H1 (cell line): ENCODE data around the gene ETV5. TPM values are rescaled to one million over a fixed set of nuclear protein-coding genes. Genes with fewer than 3 reads are reported as not detected.

Source experiments
- CTCF ChIA-PET: fragments of 300-600 bp; sonication (Branson Sonifier 250); formaldehyde crosslinking; loops from one replicate; lab custom pipeline; 2021; ENCODE audit not compliant: partially characterized antibody; lab: Charles Lee
- POLR2A ChIA-PET: fragments of 300-600 bp; sonication (Branson Sonifier 250); formaldehyde crosslinking; loops from one replicate; lab custom pipeline; 2021; ENCODE audit warnings: inconsistent platforms; ENCODE audit not compliant: partially characterized antibody; lab: Charles Lee
- DNase-seq, 2 experiments: peaks; one replicate each; pipeline versions ENCODE4 v3.0.0 to v3.0.0-alpha.2; 2010 to 2022; ENCODE audit warnings: low spot score in 2 of 2, low read depth in 1 of 2, mixed read lengths in 1 of 2
- FAIRE-seq: peaks from 2 replicates; lab custom pipeline; 2011; peaks lifted over from hg19 to GRCh38; lab: Jason Lieb, UNC
- H2AFZ ChIP-seq: 2 replicates; pipeline ENCODE4 v1.8.1; 2012; ENCODE audit warnings: low read length, inconsistent platforms
- H2AK5ac ChIP-seq: 2 replicates; pipeline ENCODE4 v1.6.1; 2013; ENCODE audit warnings: low read depth, low read length
- H2BK120ac ChIP-seq: replicated peaks from 2 replicates; pipeline ENCODE3; 2013; ENCODE audit warnings: low read depth, low read length, inconsistent platforms
- H2BK12ac ChIP-seq: 2 replicates; pipeline ENCODE4 v1.6.1; 2013; ENCODE audit warnings: low read depth, low read length
- H2BK15ac ChIP-seq: 2 replicates; pipeline ENCODE4 v1.6.1; 2013; ENCODE audit warnings: low read length
- H2BK20ac ChIP-seq: 2 replicates; pipeline ENCODE4 v1.6.1; 2013; ENCODE audit warnings: low read length
- H2BK5ac ChIP-seq: 2 replicates; pipeline ENCODE4 v1.6.1; 2013; ENCODE audit warnings: low read depth, low read length
- H3K14ac ChIP-seq: 2 replicates; pipeline ENCODE4 v1.6.1; 2013; ENCODE audit warnings: inconsistent platforms; ENCODE audit not compliant: insufficient read length
- H3K18ac ChIP-seq: 2 replicates; pipeline ENCODE4 v1.6.1; 2013; ENCODE audit warnings: low read length; ENCODE audit errors: extremely low read depth
- H3K23ac ChIP-seq: 2 replicates; pipeline ENCODE4 v1.6.1; 2013; ENCODE audit warnings: inconsistent platforms; ENCODE audit not compliant: insufficient read length
- H3K23me2 ChIP-seq: 2 replicates; pipeline ENCODE4 v1.6.1; 2013; ENCODE audit warnings: low read depth, low read length
- H3K27ac ChIP-seq: 2 replicates; pipeline ENCODE4 v1.6.1; 2011; ENCODE audit warnings: low read depth, low read length, inconsistent platforms
- H3K27me3 ChIP-seq, 4 experiments: replicated peaks in 1 of 4; 1 replicate in 1 of 4; 2 replicates in 3 of 4; pipeline versions ENCODE4 v1.6.1 to v1.8.1; 2011 to 2013; ENCODE audit warnings: low read length in 3 of 4, mild to moderate bottlenecking in 3 of 4, inconsistent platforms in 2 of 4, mixed read lengths in 2 of 4, moderate library complexity in 1 of 4; ENCODE audit not compliant: control insufficient read depth in 3 of 4, insufficient read depth in 3 of 4; ENCODE audit errors: extremely low read depth in 1 of 4
- H3K36me3 ChIP-seq, 4 experiments: 2 replicates each; pipeline versions ENCODE4 v1.6.1 to v1.8.1; 2011 to 2013; ENCODE audit warnings: mild to moderate bottlenecking in 4 of 4, low read length in 3 of 4, moderate library complexity in 2 of 4, control low read depth in 1 of 4, inconsistent platforms in 1 of 4; ENCODE audit not compliant: insufficient read depth in 4 of 4, control insufficient read depth in 2 of 4
- H3K4ac ChIP-seq: replicated peaks from 2 replicates; pipeline ENCODE3; 2013; ENCODE audit warnings: low read length, low read depth, mixed read lengths, inconsistent platforms; ENCODE audit not compliant: insufficient read length
- H3K4me1 ChIP-seq, 4 experiments: replicated peaks in 1 of 4; 1 replicate in 1 of 4; 2 replicates in 3 of 4; pipeline versions ENCODE4 v1.6.1 to v1.8.1; 2011 to 2013; ENCODE audit warnings: low read length in 3 of 4, inconsistent platforms in 2 of 4, mixed read lengths in 1 of 4; ENCODE audit not compliant: insufficient read depth in 4 of 4, control insufficient read depth in 3 of 4
- H3K4me2 ChIP-seq, 2 experiments: 2 replicates each; pipeline versions ENCODE4 v1.6.1 to v1.8.1; 2011 to 2013; ENCODE audit warnings: low read depth in 2 of 2, low read length in 2 of 2, control low read depth in 1 of 2, inconsistent platforms in 1 of 2, mild to moderate bottlenecking in 1 of 2; ENCODE audit not compliant: insufficient read depth in 1 of 2
- H3K4me3 ChIP-seq, 4 experiments: fragments of 200-600, 300-600 bp in 1 of 4; sonication (generic), shearing (Covaris generic), sonication (Bioruptor Twin) in 1 of 4; 2 replicates each; pipeline versions ENCODE4 v1.5.1 to v1.8.1; 2011 to 2016; ENCODE audit warnings: low read length in 4 of 4, low read depth in 3 of 4, control low read depth in 2 of 4, inconsistent platforms in 2 of 4, mild to moderate bottlenecking in 2 of 4, mixed read lengths in 1 of 4, moderate library complexity in 1 of 4; ENCODE audit not compliant: insufficient read depth in 2 of 4; ENCODE audit errors: extremely low read depth in 1 of 4
- H3K56ac ChIP-seq: replicated peaks from 2 replicates; pipeline ENCODE3; 2013; ENCODE audit warnings: low read depth, mild to moderate bottlenecking, mixed read lengths, low read length, inconsistent platforms; ENCODE audit not compliant: insufficient read length
- H3K79me1 ChIP-seq: 2 replicates; pipeline ENCODE4 v1.6.1; 2013; ENCODE audit warnings: low read depth, low read length, control low read depth
- H3K79me2 ChIP-seq, 2 experiments: 2 replicates each; pipeline versions ENCODE4 v1.6.1 to v1.8.1; 2012 to 2013; ENCODE audit warnings: low read length in 2 of 2, mild to moderate bottlenecking in 2 of 2, inconsistent platforms in 1 of 2; ENCODE audit not compliant: insufficient read depth in 2 of 2, control insufficient read depth in 1 of 2
- H3K9ac ChIP-seq, 4 experiments: replicated peaks in 1 of 4; 1 replicate in 1 of 4; 2 replicates in 3 of 4; pipeline versions ENCODE4 v1.6.1 to v1.8.1; 2011 to 2013; ENCODE audit warnings: low read depth in 3 of 4, low read length in 3 of 4, control low read depth in 2 of 4, mild to moderate bottlenecking in 2 of 4, moderate library complexity in 2 of 4, inconsistent platforms in 1 of 4; ENCODE audit errors: extremely low read depth in 1 of 4
- H3K9me3 ChIP-seq, 2 experiments: 2 replicates each; pipeline versions ENCODE4 v1.6.1 to v1.8.1; 2012 to 2013; ENCODE audit warnings: mild to moderate bottlenecking in 2 of 2, moderate library complexity in 2 of 2, control low read depth in 1 of 2, inconsistent platforms in 1 of 2, low read depth in 1 of 2, low read length in 1 of 2, mixed read lengths in 1 of 2; ENCODE audit not compliant: insufficient read depth in 2 of 2
- H4K20me1 ChIP-seq, 2 experiments: replicated peaks in 1 of 2; 2 replicates each; pipeline versions ENCODE3 to v1.8.1; 2011 to 2013; ENCODE audit warnings: inconsistent platforms in 2 of 2, low read length in 2 of 2, mild to moderate bottlenecking in 1 of 2; ENCODE audit not compliant: insufficient read depth in 2 of 2, control insufficient read depth in 1 of 2
- H4K5ac ChIP-seq: 2 replicates; pipeline ENCODE4 v1.6.1; 2013; ENCODE audit warnings: low read length, low read depth, mixed read lengths, inconsistent platforms; ENCODE audit not compliant: insufficient read length
- H4K8ac ChIP-seq: 2 replicates; pipeline ENCODE4 v1.8.0; 2013; ENCODE audit warnings: mild to moderate bottlenecking, moderate library complexity, low read length, inconsistent platforms; ENCODE audit not compliant: insufficient read depth; ENCODE audit errors: extremely low read depth
- H4K91ac ChIP-seq: replicated peaks from 2 replicates; pipeline ENCODE3; 2013; ENCODE audit warnings: low read length, mixed read lengths, inconsistent platforms; ENCODE audit not compliant: insufficient read length
- BCL11A ChIP-seq, 2 experiments: IDR thresholded peaks; one replicate each; pipeline ENCODE4 v1.6.1; 2011; ENCODE audit warnings: low read depth in 2 of 2, low read length in 2 of 2, mild to moderate bottlenecking in 2 of 2
- HDAC6 ChIP-seq: IDR thresholded peaks from one replicate; pipeline ENCODE4 v1.7.1; 2012; ENCODE audit warnings: low read depth, mild to moderate bottlenecking, inconsistent platforms, low read length, moderate library complexity
- JUND ChIP-seq: IDR thresholded peaks from 2 replicates; pipeline ENCODE4 v1.6.1; 2011; ENCODE audit warnings: mild to moderate bottlenecking, improper control_type of control experiment, low read length
- POLR2A ChIP-seq, 2 experiments: IDR thresholded peaks; 1 replicate in 1 of 2; 2 replicates in 1 of 2; pipeline ENCODE4 v1.6.1; 2011; ENCODE audit warnings: low read depth in 2 of 2, low read length in 2 of 2, mild to moderate bottlenecking in 2 of 2; ENCODE audit errors: control extremely low read depth in 1 of 2
- POU5F1 ChIP-seq: IDR thresholded peaks from 2 replicates; pipeline ENCODE4 v1.6.1; 2011; ENCODE audit warnings: low read depth, mild to moderate bottlenecking, low read length, moderate library complexity
- RXRA ChIP-seq: IDR thresholded peaks from 2 replicates; pipeline ENCODE4 v1.6.1; 2011; ENCODE audit warnings: low read depth, mild to moderate bottlenecking, low read length, moderate library complexity; ENCODE audit not compliant: insufficient read depth
- SIX5 ChIP-seq: IDR thresholded peaks from 2 replicates; pipeline ENCODE4 v1.6.1; 2011; ENCODE audit warnings: mild to moderate bottlenecking, low read depth, low read length
- SP2 ChIP-seq: IDR thresholded peaks from 2 replicates; pipeline ENCODE4 v1.6.1; 2012; ENCODE audit warnings: mild to moderate bottlenecking, low read length, inconsistent platforms
- TBP ChIP-seq: IDR thresholded peaks from 2 replicates; pipeline ENCODE4 v1.6.1; 2011; ENCODE audit warnings: low read depth, low read length, improper control_type of control experiment
- ZNF274 ChIP-seq: IDR thresholded peaks from 2 replicates; pipeline ENCODE4 v1.7.0; 2012; ENCODE audit warnings: low read length, borderline replicate concordance; ENCODE audit errors: extremely low read depth
- WGBS, 2 experiments: shearing (Covaris generic) in 1 of 2; methylation state at CpG; one replicate each; pipeline versions ENCODE4 v1.1.6 to v1.1.7; 2013 to 2015; ENCODE audit warnings: low lambda C conversion rate in 2 of 2, mixed read lengths in 2 of 2, inconsistent platforms in 1 of 2, low coverage in 1 of 2, missing lambda C conversion rate in 1 of 2; ENCODE audit not compliant: insufficient replicate concordance in 2 of 2, insufficient coverage in 1 of 2, insufficient read length in 1 of 2; ENCODE audit errors: extremely low coverage in 1 of 2, missing lambda C conversion rate in 1 of 2; 5-methylcytosine and 5-hydroxymethylcytosine counted together
- polyA plus RNA-seq, 7 experiments: library from polyadenylated mRNA; depleted of rRNA in 3 of 7; stranded (reverse) in 5 of 7; unstranded in 2 of 7; fragments of >200 nt in 5 of 7; fragments of 200-250 nt in 2 of 7; gene quantifications; 1 replicate in 5 of 7; 2 replicates in 1 of 7; 4 replicates in 1 of 7; pipeline versions ENCODE4 v1.2.1 to v1.2.3, GENCODE V29; 2011 to 2013; ENCODE audit warnings: missing spikeins in 2 of 7, mixed read lengths in 2 of 7
- total RNA-seq: library from RNA; stranded (reverse); fragmentation: NEBNext Ultra II Directional; extraction: Animal tissue kit (Norgen Biotek cat#: 25700); gene quantifications from 2 replicates; pipeline ENCODE4 v1.2.1, GENCODE V29; 2021

Gene ETV5
- total and polyA plus RNA-seq, 2 of the 8 experiments (the other 6 are each of a cell fraction or from before 2014, with no cell fraction given): 13.1 to 36.9 TPM

- no peak for FAIRE-seq
Observed at GRCh38 chr3:186100398-186100797, 8.5 kb downstream of the ETV5 start.

More at GRCh38 chr3:186100398-186100797, 8.5 kb downstream of the ETV5 start:
- Histone ChIP-seq H3K27ac (no peak overlapping the region), H3K79me1 (no peaks in the 10 kb centered on the region), H2AK5ac (no peak overlapping the region), H4K91ac (no peak overlapping the region), H3K23ac (no peak overlapping the region), H2BK12ac (no peak overlapping the region), H3K56ac (no peak overlapping the region), H3K23me2 (peaks cover 9% of the 10 kb centered on the region), H2BK5ac (no peak overlapping the region), H3K14ac (no peak overlapping the region), H2BK120ac (no peak overlapping the region), H3K79me2 (peaks cover 0 to 2% of the 10 kb centered on the region in 2 experiments; a peak in 1 of 4 replicates), H3K4me3 (no peak overlapping the region), H3K27me3 (peaks cover 0 to 16% (median 10%) of the 10 kb centered on the region in 4 experiments; a peak in 5 of 7 replicates), H4K8ac (no peak overlapping the region), H3K4me2 (no peak overlapping the region), H3K4ac (no peak overlapping the region), H4K5ac (no peak overlapping the region), H3K36me3 (no peaks in the 10 kb centered on the region; a peak in 1 of 8 replicates), H3K18ac (no peak overlapping the region), H2AFZ (no peak overlapping the region), H3K9me3 (no peaks in the 10 kb centered on the region), H3K9ac (no peak overlapping the region), H4K20me1 (no peaks in the 10 kb centered on the region), H2BK15ac (no peak overlapping the region), H2BK20ac (no peak overlapping the region), H3K4me1 (peaks cover 5 to 24% (median 18%) of the 10 kb centered on the region in 4 experiments)
- ChIA-PET POLR2A (no interaction called here), CTCF (no interaction called here)
- no peak for TF ChIP-seq TBP
- TF ChIP-seq HDAC6: no peak
- TF ChIP-seq ZNF274: no peak
- no peak for TF ChIP-seq JUND
- TF ChIP-seq POU5F1: no peak
- no peak for TF ChIP-seq SIX5
- no peak for TF ChIP-seq POLR2A (IDR thresholded peaks at IDR 0.05; ENCODE audit: control extremely low read depth in 1 of 2, low read depth in 2 of 2, low read length in 2 of 2)
- TF ChIP-seq RXRA: no peak
- no peak for TF ChIP-seq SP2
- TF ChIP-seq BCL11A (IDR thresholded peaks at IDR 0.05; ENCODE audit: low read depth in 2 of 2, low read length in 2 of 2): no peak
- 97% methylated on average over 3 of the region's 3 CpGs; no CpG with 5 or more reads in 1 of the 2 experiments for WGBS, 2 experiments
- no peak for DNase-seq
